GM06990 (cell line): ENCODE measurements around the gene ARHGAP42.

Experiments
- DNase-seq: peaks from one replicate; pipeline ENCODE4 v3.0.0-alpha.2; 2011; ENCODE audit not compliant: insufficient read length; ENCODE audit errors: extremely low read depth
- H3K27me3 ChIP-seq: replicated peaks from 2 replicates; pipeline ENCODE4 v1.6.0; 2011; ENCODE audit warnings: low read length; ENCODE audit not compliant: control insufficient read depth, insufficient read depth
- H3K36me3 ChIP-seq: 2 replicates; pipeline ENCODE4 v1.5.1; 2011; ENCODE audit warnings: low read length; ENCODE audit not compliant: control insufficient read depth, insufficient read depth
- H3K4me3 ChIP-seq: replicated peaks from 2 replicates; pipeline ENCODE4 v1.5.1; 2011; ENCODE audit warnings: low read depth, mild to moderate bottlenecking, control low read depth, low read length
- CTCF ChIP-seq: IDR thresholded peaks from 2 replicates; pipeline ENCODE4 v1.5.1; 2011; ENCODE audit warnings: low read length, control low read depth, mild to moderate bottlenecking, inconsistent platforms; ENCODE audit not compliant: insufficient read depth, poor library complexity, severe bottlenecking

The ARHGAP42 gene

DNA sequence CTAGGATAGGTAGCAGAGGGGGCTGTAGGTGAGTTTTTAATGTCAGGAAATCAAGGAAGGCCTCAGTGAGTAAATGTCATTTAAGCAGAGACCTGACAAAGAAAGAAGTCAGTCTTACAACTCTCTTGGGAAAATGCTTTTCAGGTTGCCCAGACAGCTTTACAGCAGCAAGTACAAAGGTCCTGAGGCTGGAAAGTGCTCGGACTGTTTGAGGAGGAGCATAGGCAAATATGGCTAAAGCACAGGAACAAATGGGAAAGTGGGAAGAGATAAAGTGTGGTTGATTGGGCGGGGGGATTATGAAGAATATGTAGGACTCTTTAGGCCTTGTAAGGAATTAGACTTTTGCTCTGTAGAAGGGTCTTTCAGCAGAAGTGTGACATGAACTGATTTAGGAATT lies 125.4 kb downstream of the ARHGAP42 start:
- TF ChIP-seq CTCF: no peak
- no peak for DNase-seq
- no peaks in the 10 kb centered on the region for H3K36me3 ChIP-seq
- no peak overlapping the region for H3K4me3 ChIP-seq
- no peaks in the 10 kb centered on the region for H3K27me3 ChIP-seq

DNA sequence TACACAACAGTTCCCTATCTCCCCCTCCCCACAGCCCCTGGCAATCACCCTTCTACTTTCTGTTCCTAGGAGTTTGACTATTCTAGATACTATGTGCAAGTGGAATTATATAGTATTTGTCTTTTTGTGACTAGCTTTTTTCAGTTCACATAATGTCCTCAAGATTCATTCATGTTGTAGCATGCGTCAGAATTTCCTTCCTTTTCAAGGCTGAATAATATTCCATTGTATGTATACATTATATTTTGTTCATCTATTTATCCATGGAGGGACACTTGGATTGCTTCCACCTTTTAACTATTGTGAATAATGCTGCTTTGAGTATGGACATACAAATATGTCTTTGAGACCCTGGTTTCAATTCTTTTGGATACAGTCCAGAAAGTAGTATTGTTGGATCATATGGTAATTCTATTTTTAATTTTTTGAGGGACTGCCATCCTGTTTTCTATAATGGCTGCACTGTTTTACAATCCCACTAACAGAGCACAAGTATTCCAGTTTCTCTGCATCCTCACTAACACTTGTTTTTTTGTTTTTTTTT lies 128.8 kb downstream of the ARHGAP42 start:
- TF ChIP-seq CTCF: no peak
- no peaks in the 10 kb centered on the region for H3K36me3 ChIP-seq
- H3K27me3 ChIP-seq: no peaks in the 10 kb centered on the region; the same call in 1 of the 2 replicates
- no peak for DNase-seq
- H3K4me3 ChIP-seq: no peak overlapping the region

- no peak for DNase-seq
- no peak for TF ChIP-seq CTCF
- H3K4me3 ChIP-seq: no peak overlapping the region
- H3K36me3 ChIP-seq: no peaks in the 10 kb centered on the region
- no peaks in the 10 kb centered on the region; the same call in 1 of the 2 replicates for H3K27me3 ChIP-seq
Measured at GRCh38 chr11:100816823-100817222, 129.7 kb downstream of the ARHGAP42 start.

- Histone ChIP-seq H3K36me3 (no peaks in the 10 kb centered on the region), H3K4me3 (no peak overlapping the region), H3K27me3 (no peaks in the 10 kb centered on the region; the same call in 1 of the 2 replicates)
- no peak for DNase-seq
- TF ChIP-seq CTCF: no peak
Measured at GRCh38 chr11:100817620-100818019, 130.5 kb downstream of the ARHGAP42 start.

DNA sequence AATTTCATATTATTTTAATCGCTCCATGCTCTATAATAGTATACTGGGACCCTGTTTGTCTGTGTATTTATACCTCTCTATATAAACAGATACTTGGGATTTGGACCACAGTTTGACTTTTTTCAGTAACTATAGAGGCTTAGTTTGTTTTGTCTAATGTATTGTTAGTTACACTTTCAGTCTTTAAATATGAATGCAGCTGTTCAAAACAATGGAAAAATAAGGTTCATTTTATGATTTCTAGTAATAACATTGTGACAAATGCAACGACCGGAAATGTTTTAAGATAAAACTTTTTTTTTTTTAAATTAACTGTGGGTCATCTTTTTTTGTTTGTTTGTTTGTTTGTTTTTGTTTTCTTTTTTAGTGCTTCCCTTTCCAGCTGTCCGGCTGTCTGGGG lies 133.5 kb downstream of the ARHGAP42 start:
- H3K4me3 ChIP-seq: no peak overlapping the region
- H3K27me3 ChIP-seq: no peaks in the 10 kb centered on the region; the same call in 1 of the 2 replicates
- no peak for TF ChIP-seq CTCF
- DNase-seq: no peak
- H3K36me3 ChIP-seq: no peaks in the 10 kb centered on the region

GRCh38 chr11:100821198-100821597 lies 134.1 kb downstream of the ARHGAP42 start:
- TF ChIP-seq CTCF: no peak
- no peak for DNase-seq
- Histone ChIP-seq H3K4me3 (no peak overlapping the region), H3K27me3 (no peaks in the 10 kb centered on the region; the same call in 1 of the 2 replicates), H3K36me3 (no peaks in the 10 kb centered on the region)
